ENCODE results near the gene GOLGA8M.
"Not testable (repeated sequence)": the region's sequence is repeated elsewhere in the genome, so short reads cannot be mapped to it uniquely, and the experiment has no call there.

GRCh38 chr15:28654194-28654593 lies 58.0 kb downstream of the GOLGA8M start:
- TF ChIP-seq, protein P1, sequence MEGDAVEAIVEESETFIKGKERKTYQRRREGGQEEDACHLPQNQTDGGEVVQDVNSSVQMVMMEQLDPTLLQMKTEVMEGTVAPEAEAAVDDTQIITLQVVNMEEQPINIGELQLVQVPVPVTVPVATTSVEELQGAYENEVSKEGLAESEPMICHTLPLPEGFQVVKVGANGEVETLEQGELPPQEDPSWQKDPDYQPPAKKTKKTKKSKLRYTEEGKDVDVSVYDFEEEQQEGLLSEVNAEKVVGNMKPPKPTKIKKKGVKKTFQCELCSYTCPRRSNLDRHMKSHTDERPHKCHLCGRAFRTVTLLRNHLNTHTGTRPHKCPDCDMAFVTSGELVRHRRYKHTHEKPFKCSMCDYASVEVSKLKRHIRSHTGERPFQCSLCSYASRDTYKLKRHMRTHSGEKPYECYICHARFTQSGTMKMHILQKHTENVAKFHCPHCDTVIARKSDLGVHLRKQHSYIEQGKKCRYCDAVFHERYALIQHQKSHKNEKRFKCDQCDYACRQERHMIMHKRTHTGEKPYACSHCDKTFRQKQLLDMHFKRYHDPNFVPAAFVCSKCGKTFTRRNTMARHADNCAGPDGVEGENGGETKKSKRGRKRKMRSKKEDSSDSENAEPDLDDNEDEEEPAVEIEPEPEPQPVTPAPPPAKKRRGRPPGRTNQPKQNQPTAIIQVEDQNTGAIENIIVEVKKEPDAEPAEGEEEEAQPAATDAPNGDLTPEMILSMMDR (IDR thresholded peaks at IDR 0.05; ENCODE audit: low read depth, low read length, poor library complexity, severe bottlenecking) = not testable (repeated sequence)
- not testable (repeated sequence) for TF ChIP-seq EZH2phosphoT487 (IDR thresholded peaks at IDR 0.05; ENCODE audit: borderline replicate concordance, low read length)
